Fibroblast of lung (primary cell): Measurements from ENCODE around the gene ADORA1. TPM values are rescaled to one million over a fixed set of nuclear protein-coding genes. Genes with fewer than 3 reads are reported as not detected.

Experiments used
- DNase-seq, 2 donors: peaks; one replicate each; pipeline versions ENCODE4 v3.0.0 to v3.0.0-alpha.2; 2010; ENCODE audit warnings: low read depth in 2 of 2
- H2AFZ ChIP-seq: 2 replicates; pipeline ENCODE4 v1.5.1; 2012; ENCODE audit warnings: low read length, control low read depth, inconsistent platforms
- H3K27ac ChIP-seq: 2 replicates; pipeline ENCODE4 v1.5.1; 2011; ENCODE audit warnings: low read length, control low read depth; ENCODE audit not compliant: insufficient read depth
- H3K27me3 ChIP-seq: 2 replicates; pipeline ENCODE4 v1.5.1; 2011; ENCODE audit warnings: mild to moderate bottlenecking, low read length; ENCODE audit not compliant: control insufficient read depth, insufficient read depth
- H3K36me3 ChIP-seq: 2 replicates; pipeline ENCODE4 v1.5.1; 2011; ENCODE audit warnings: low read length; ENCODE audit not compliant: control insufficient read depth, insufficient read depth
- H3K4me1 ChIP-seq: 2 replicates; pipeline ENCODE4 v1.5.1; 2011; ENCODE audit warnings: low read length; ENCODE audit not compliant: control insufficient read depth, insufficient read depth; ENCODE audit errors: extremely low read depth
- H3K4me2 ChIP-seq: 2 replicates; pipeline ENCODE4 v1.5.1; 2011; ENCODE audit warnings: low read length, control low read depth; ENCODE audit not compliant: insufficient read depth; ENCODE audit errors: extremely low read depth
- H3K4me3 ChIP-seq, 4 experiments: fragments of 200-600 bp in 1 of 4; sonication (generic) in 1 of 4; replicated peaks in 1 of 4; 2 replicates each; pipeline ENCODE4 v1.5.1; 2011 to 2016; ENCODE audit warnings: low read length in 4 of 4, low read depth in 3 of 4, mild to moderate bottlenecking in 3 of 4, control low read depth in 2 of 4, inconsistent platforms in 1 of 4, mixed read lengths in 1 of 4; ENCODE audit not compliant: insufficient read depth in 1 of 4; ENCODE audit errors: control extremely low read depth in 1 of 4
- H3K79me2 ChIP-seq: 2 replicates; pipeline ENCODE4 v1.5.1; 2012; ENCODE audit warnings: mild to moderate bottlenecking, low read length, inconsistent platforms; ENCODE audit not compliant: control insufficient read depth, insufficient read depth
- H3K9ac ChIP-seq: 2 replicates; pipeline ENCODE4 v1.5.1; 2011; ENCODE audit warnings: mild to moderate bottlenecking, low read length, control low read depth; ENCODE audit not compliant: insufficient read depth
- H3K9me3 ChIP-seq: 2 replicates; pipeline ENCODE4 v1.5.1; 2012; ENCODE audit warnings: low read depth, low read length; ENCODE audit not compliant: control insufficient read depth, insufficient read depth
- H4K20me1 ChIP-seq: 2 replicates; pipeline ENCODE4 v1.5.1; 2011; ENCODE audit warnings: low read length; ENCODE audit not compliant: control insufficient read depth, insufficient read depth; ENCODE audit errors: extremely low read depth
- EZH2 ChIP-seq: IDR thresholded peaks from 2 replicates; pipeline ENCODE4 v1.5.1; 2012; ENCODE audit warnings: low read length, control low read depth, mild to moderate bottlenecking; ENCODE audit errors: missing control alignments
- polyA plus RNA-seq, 2 donors: library from polyadenylated mRNA; depleted of rRNA in 1 of 2; stranded (reverse) in 1 of 2; unstranded in 1 of 2; fragments of >200 nt; gene quantifications; 2 replicates each; pipeline ENCODE4 v1.2.1, GENCODE V29; 2011 to 2012; ENCODE audit warnings: missing spikeins in 1 of 2
- total RNA-seq: library from RNA; depleted of rRNA; stranded (reverse); fragments of >200 nt; gene quantifications from 2 replicates; pipeline ENCODE4 v1.2.1, GENCODE V29; 2014
- TF ChIP-seq, protein P1 (sequence below), 2 donors: IDR thresholded peaks in 1 of 2; conservative IDR thresholded peaks in 1 of 2; 1 replicate in 1 of 2; 2 replicates in 1 of 2; pipeline ENCODE4 v1.5.1; 2011 to 2012; ENCODE audit warnings: low read length in 2 of 2, control low read depth in 1 of 2, inconsistent platforms in 1 of 2, low read depth in 1 of 2, mild to moderate bottlenecking in 1 of 2

The ADORA1 gene
- total and polyA plus RNA-seq, 2 donors (not counting 1 experiment from before 2014, with no cell fraction given): 1.5 to 6.1 TPM

DNA sequence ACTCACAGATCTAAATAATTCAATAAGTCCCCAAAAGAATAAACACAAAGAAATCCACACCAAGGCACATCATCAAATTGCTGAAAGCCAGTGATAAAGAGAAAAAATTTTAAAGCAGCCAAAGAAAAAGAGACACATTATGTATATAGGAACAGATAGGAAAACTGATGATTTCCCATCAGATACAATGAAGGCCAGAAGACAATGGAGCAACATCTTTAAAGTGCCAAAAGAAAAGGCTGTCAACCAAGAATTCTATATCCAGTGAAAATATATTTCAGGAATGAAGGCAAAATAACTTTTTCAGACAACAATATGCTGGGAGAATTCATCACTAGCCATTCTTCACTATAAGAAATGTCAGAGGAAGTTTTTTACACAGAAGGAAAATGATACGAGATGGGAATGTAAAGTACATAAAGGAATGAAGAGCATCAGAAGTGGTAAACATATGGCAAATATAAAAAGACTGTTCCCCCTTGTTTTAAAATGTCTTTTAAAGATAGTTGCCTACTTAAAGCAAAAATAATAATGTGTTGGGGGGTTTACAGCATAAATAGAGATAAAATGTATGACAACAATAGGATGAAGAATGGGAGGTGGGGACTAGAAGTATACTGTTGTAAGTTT is 32.4 kb upstream of the ADORA1 start:
- Histone ChIP-seq H3K9ac (no peak overlapping the region), H3K79me2 (no peaks in the 10 kb centered on the region), H3K4me3 (no peak overlapping the region), H3K27ac (no peak overlapping the region), H2AFZ (no peak overlapping the region), H3K4me2 (no peak overlapping the region), H3K36me3 (no peaks in the 10 kb centered on the region), H4K20me1 (no peaks in the 10 kb centered on the region), H3K27me3 (peaks cover 24% of the 10 kb centered on the region), H3K9me3 (no peaks in the 10 kb centered on the region), H3K4me1 (no peaks in the 10 kb centered on the region)
- no peak for DNase-seq
- no peak for TF ChIP-seq EZH2
- TF ChIP-seq, protein P1, sequence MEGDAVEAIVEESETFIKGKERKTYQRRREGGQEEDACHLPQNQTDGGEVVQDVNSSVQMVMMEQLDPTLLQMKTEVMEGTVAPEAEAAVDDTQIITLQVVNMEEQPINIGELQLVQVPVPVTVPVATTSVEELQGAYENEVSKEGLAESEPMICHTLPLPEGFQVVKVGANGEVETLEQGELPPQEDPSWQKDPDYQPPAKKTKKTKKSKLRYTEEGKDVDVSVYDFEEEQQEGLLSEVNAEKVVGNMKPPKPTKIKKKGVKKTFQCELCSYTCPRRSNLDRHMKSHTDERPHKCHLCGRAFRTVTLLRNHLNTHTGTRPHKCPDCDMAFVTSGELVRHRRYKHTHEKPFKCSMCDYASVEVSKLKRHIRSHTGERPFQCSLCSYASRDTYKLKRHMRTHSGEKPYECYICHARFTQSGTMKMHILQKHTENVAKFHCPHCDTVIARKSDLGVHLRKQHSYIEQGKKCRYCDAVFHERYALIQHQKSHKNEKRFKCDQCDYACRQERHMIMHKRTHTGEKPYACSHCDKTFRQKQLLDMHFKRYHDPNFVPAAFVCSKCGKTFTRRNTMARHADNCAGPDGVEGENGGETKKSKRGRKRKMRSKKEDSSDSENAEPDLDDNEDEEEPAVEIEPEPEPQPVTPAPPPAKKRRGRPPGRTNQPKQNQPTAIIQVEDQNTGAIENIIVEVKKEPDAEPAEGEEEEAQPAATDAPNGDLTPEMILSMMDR (conservative IDR thresholded peaks at IDR 0.05 in 1 of 2, IDR thresholded peaks at IDR 0.05 in 1 of 2; ENCODE audit: low read depth in 1 of 2, low read length in 2 of 2): no peak

DNA sequence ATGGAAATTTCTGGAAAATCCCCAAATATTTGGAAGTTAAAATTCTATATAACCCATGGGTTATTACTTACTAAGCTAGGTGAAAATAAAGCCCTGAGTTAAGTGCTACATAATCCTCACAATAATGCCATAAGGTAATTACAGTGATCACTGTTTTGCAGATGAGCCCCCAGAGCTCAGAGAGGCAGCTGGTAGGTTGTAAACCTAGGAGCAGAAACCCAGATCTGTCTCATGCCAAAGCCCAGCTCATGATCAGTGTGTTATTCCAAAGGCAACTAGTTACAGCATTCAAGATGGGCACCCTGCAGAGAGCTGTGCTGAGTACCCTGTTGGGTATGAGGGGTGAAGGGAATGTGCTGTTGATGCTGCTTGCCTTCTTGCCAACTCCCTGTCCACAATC is 31.0 kb upstream of the ADORA1 start:
- DNase-seq: no peak
- H3K9ac ChIP-seq: no peak overlapping the region
- no peaks in the 10 kb centered on the region for H3K79me2 ChIP-seq
- TF ChIP-seq, protein P1 (conservative IDR thresholded peaks at IDR 0.05 in 1 of 2, IDR thresholded peaks at IDR 0.05 in 1 of 2; ENCODE audit: low read depth in 1 of 2, low read length in 2 of 2): no peak
- no peak for TF ChIP-seq EZH2
- no peaks in the 10 kb centered on the region for H3K9me3 ChIP-seq
- no peak overlapping the region for H3K4me2 ChIP-seq
- no peak overlapping the region for H2AFZ ChIP-seq
- no peaks in the 10 kb centered on the region for H4K20me1 ChIP-seq
- no peaks in the 10 kb centered on the region for H3K4me1 ChIP-seq
- H3K27me3 ChIP-seq: peaks cover 24% of the 10 kb centered on the region
- no peak overlapping the region for H3K27ac ChIP-seq
- H3K36me3 ChIP-seq: no peaks in the 10 kb centered on the region
- H3K4me3 ChIP-seq: no peak overlapping the region

DNA sequence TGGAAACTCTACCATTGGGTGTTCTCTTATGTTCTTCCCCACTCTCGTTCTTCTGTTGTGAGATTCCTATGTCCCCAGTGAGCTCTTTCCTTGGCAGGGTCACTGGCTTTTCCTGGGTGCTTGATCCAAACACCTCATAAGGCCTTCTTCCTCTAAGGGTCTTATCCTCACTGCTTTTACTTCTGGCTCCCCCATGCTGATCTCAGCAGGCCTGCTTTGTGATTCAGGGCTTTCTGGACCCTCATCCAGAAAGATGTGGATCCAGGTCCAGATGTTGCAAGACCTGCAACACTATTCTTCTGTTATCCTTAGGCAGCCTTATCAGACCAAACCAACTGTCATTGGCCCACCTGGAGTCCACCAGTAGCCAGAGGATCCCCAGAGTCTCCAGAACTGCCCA is 30.5 kb upstream of the ADORA1 start:
- Histone ChIP-seq H3K36me3 (no peaks in the 10 kb centered on the region), H3K79me2 (no peaks in the 10 kb centered on the region), H3K4me1 (no peaks in the 10 kb centered on the region), H3K4me3 (no peak overlapping the region), H3K27me3 (peaks cover 22% of the 10 kb centered on the region), H3K4me2 (no peak overlapping the region), H3K27ac (no peak overlapping the region), H4K20me1 (no peaks in the 10 kb centered on the region), H3K9me3 (no peaks in the 10 kb centered on the region), H2AFZ (no peak overlapping the region), H3K9ac (no peak overlapping the region)
- DNase-seq: no peak
- TF ChIP-seq EZH2: no peak
- TF ChIP-seq, protein P1 (conservative IDR thresholded peaks at IDR 0.05 in 1 of 2, IDR thresholded peaks at IDR 0.05 in 1 of 2; ENCODE audit: low read depth in 1 of 2, low read length in 2 of 2): no peak
